MM.1S (cell line): Measurements from ENCODE around the gene NSD1.

ENCODE experiments used
- CTCF ChIP-seq: fragments of 300-600 bp; sonication (generic); IDR thresholded peaks from 2 replicates; pipeline ENCODE4 v1.5.1; 2016; ENCODE audit warnings: antibody characterized with exemption, low read length, mixed read lengths
- EZH2phosphoT487 ChIP-seq: fragments of 300-600 bp; sonication (generic); IDR thresholded peaks from 2 replicates; pipeline ENCODE4 v1.6.1; 2018; ENCODE audit warnings: antibody characterized with exemption, low read length

- TF ChIP-seq CTCF (no peak), EZH2phosphoT487 (no peak)
Observed at GRCh38 chr5:177291735-177292134, 158.2 kb downstream of the NSD1 start.
